ENCODE measurements around the gene LAMB4. TPM values are rescaled to one million over a fixed set of nuclear protein-coding genes. Genes with fewer than 3 reads are reported as not detected.

The LAMB4 gene
- total and polyA plus RNA-seq, 2 of the 4 experiments (the other 2 are of a cell fraction) = 0.12 to 0.18 TPM

- H3K4me1 ChIP-seq (ENCODE audit: control insufficient read depth, insufficient read depth, low read length) = peaks cover 6% of the 10 kb centered on the region
- no peak overlapping the region for H2AK9ac ChIP-seq (replicated peaks; ENCODE audit: low read depth, low read length, poor library complexity)
- peaks cover 17% of the 10 kb centered on the region; the same call in 1 of the 2 replicates for H3K9me1 ChIP-seq (ENCODE audit: insufficient read depth, low read length)
- H3K27ac ChIP-seq (ENCODE audit: insufficient read depth, low read length) = no peak overlapping the region
- DNase-seq (peak; percentile 78), ATAC-seq (ENCODE audit: low read depth) (peak; percentile 65)
- H3K18ac ChIP-seq (ENCODE audit: low read depth, low read length) = 0 out of 2 replicates have a peak overlapping the region, but pooled peaks have one; percentile 9
- H3K36me3 ChIP-seq (ENCODE audit: control insufficient read depth, insufficient read depth, low read length) = peaks cover 69% of the 10 kb centered on the region
- no peak overlapping the region for H2BK20ac ChIP-seq (ENCODE audit: low read depth, low read length)
- WGBS, 2 experiments (ENCODE audit: extremely low coverage in 2 of 2, insufficient read length in 1 of 2) = 100% methylated on average over 1 of the region's 9 CpGs; no CpG with 5 or more reads in 1 of the 2 experiments
- H2AK5ac ChIP-seq (ENCODE audit: low read depth, low read length) = no peak overlapping the region
- H2BK120ac ChIP-seq (ENCODE audit: low read depth, low read length) = no peak overlapping the region
- peaks cover 20 to 49% of the 10 kb centered on the region in 2 experiments for H3K79me1 ChIP-seq (ENCODE audit: low read depth in 1 of 2, low read length in 2 of 2)
- H2AFZ ChIP-seq (replicated peaks; ENCODE audit: low read length, poor library complexity) = no peak overlapping the region
- no peak overlapping the region for H3K23ac ChIP-seq (ENCODE audit: low read depth, low read length)
- BruUV-seq (replicated peaks) = no TSS peak
- no peak overlapping the region for H3K4me3 ChIP-seq (ENCODE audit: insufficient read depth, low read depth, low read length)
- dilution Hi-C loops (cut with HindIII; ENCODE audit: low sequenced_read_pairs, unreplicated experiment) = no loop called here
- H4K91ac ChIP-seq (ENCODE audit: insufficient read depth, low read depth, low read length) = no peak overlapping the region
- peak overlapping the region; percentile 71 for H3K4ac ChIP-seq (ENCODE audit: low read depth, low read length)
- H3K56ac ChIP-seq (ENCODE audit: extremely low read depth, insufficient read depth, low read length) = no peak overlapping the region
- no peaks in the 10 kb centered on the region for H3K27me3 ChIP-seq (ENCODE audit: control insufficient read depth, insufficient read depth, low read length)
- no peak overlapping the region for H2BK15ac ChIP-seq (ENCODE audit: low read depth, low read length)
- ChIA-PET POLR2A (ENCODE audit: unreplicated experiment) (no interaction called here), CTCF (no interaction called here)
- peaks cover 19% of the 10 kb centered on the region; the same call in 1 of the 2 replicates for H4K20me1 ChIP-seq (ENCODE audit: insufficient read depth, low read length)
- in situ Hi-C loops (cut with MboI; ENCODE audit: low sequenced_read_pairs) = no loop called here
- intact Hi-C loops (cut with micrococcal nuclease) = no loop called here
- H4K8ac ChIP-seq (ENCODE audit: low read depth in 2 of 2, low read length in 2 of 2) = no peak overlapping the region
- H3K14ac ChIP-seq (replicated peaks; ENCODE audit: low read depth, low read length) = no peak overlapping the region
- no peak overlapping the region for H3K9ac ChIP-seq (ENCODE audit: low read depth, low read length)
- no peak overlapping the region for H2BK5ac ChIP-seq (ENCODE audit: low read depth, low read length, poor library complexity, severe bottlenecking)
- no peaks in the 10 kb centered on the region for H3K9me3 ChIP-seq (ENCODE audit: control insufficient read depth, insufficient read depth, low read length)
- no peak overlapping the region for H3K4me2 ChIP-seq (ENCODE audit: low read depth, low read length)
- no peak overlapping the region for H4K5ac ChIP-seq (ENCODE audit: low read depth, low read length)
- TF ChIP-seq CTCF (conservative IDR thresholded peaks at IDR 0.05; ENCODE audit: low read depth, low read length) = no peak
- TF ChIP-seq RCOR1 (IDR thresholded peaks at IDR 0.05; ENCODE audit: insufficient replicate concordance, low read length) = no peak
- no peak for TF ChIP-seq FOS (IDR thresholded peaks at IDR 0.05; ENCODE audit: low read depth, low read length)
- no peak for TF ChIP-seq RAD21 (IDR thresholded peaks at IDR 0.05; ENCODE audit: low read length)
- no peak for TF ChIP-seq SMC3 (IDR thresholded peaks at IDR 0.05; ENCODE audit: low read depth, low read length)
- TF ChIP-seq MAFK (IDR thresholded peaks at IDR 0.05; ENCODE audit: low read depth, low read length) = no peak
- TF ChIP-seq NFE2L2 (IDR thresholded peaks at IDR 0.05; ENCODE audit: low read depth, low read length) = no peak
- TF ChIP-seq, protein P1, sequence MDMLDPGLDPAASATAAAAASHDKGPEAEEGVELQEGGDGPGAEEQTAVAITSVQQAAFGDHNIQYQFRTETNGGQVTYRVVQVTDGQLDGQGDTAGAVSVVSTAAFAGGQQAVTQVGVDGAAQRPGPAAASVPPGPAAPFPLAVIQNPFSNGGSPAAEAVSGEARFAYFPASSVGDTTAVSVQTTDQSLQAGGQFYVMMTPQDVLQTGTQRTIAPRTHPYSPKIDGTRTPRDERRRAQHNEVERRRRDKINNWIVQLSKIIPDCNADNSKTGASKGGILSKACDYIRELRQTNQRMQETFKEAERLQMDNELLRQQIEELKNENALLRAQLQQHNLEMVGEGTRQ (IDR thresholded peaks at IDR 0.05; ENCODE audit: low read depth, low read length) = no peak
- no peak for TF ChIP-seq BHLHE40 (IDR thresholded peaks at IDR 0.05; ENCODE audit: low read depth, low read length)
- TF ChIP-seq RFX5 (IDR thresholded peaks at IDR 0.05; ENCODE audit: low read depth, low read length) = no peak
- TF ChIP-seq CHD1 (IDR thresholded peaks at IDR 0.05; ENCODE audit: low read depth, low read length) = no peak
- TF ChIP-seq CEBPB (IDR thresholded peaks at IDR 0.05; ENCODE audit: low read depth, low read length) = no peak
- TF ChIP-seq ELK1 (IDR thresholded peaks at IDR 0.05; ENCODE audit: borderline replicate concordance, low read depth, low read length) = no peak
- no peak for TF ChIP-seq MXI1 (IDR thresholded peaks at IDR 0.05; ENCODE audit: borderline replicate concordance, low read depth, low read length)
- TF ChIP-seq POLR2A (IDR thresholded peaks at IDR 0.05; ENCODE audit: low read depth, low read length) = no peak
Measured at GRCh38 chr7:107989618-107990373, 140.4 kb downstream of the LAMB4 start.
